HepG2 (cell line): Measurements from ENCODE around the gene ABCC3. TPM values are rescaled to one million over a fixed set of nuclear protein-coding genes. Genes with fewer than 3 reads are reported as not detected.
"Not testable (repeated sequence)": the region's sequence is repeated elsewhere in the genome, so short reads cannot be mapped to it uniquely, and the experiment has no call there.

Experiments used
- ATAC-seq: fragments of 200-7000 bp; cut with Tn5 transposase; 3 replicates; pipeline ENCODE4 v1.9.1; 2020; ENCODE audit warnings: mild to moderate bottlenecking, moderate library complexity
- BruUV-seq: library from RNA; stranded (reverse); fragments of 400-500 nt; replicated peaks from 2 replicates; lab custom pipeline; 2021; lab: Mats Ljungman, UMichigan
- CTCF ChIA-PET: fragments of 300-600 bp; formaldehyde crosslinking; extraction: SDS; loops from one replicate; lab custom pipeline; 2021; ENCODE audit warnings: low total read pairs, inconsistent platforms, low intra/inter-chr PET ratio; lab: Yijun Ruan, JAX
- POLR2A ChIA-PET: fragments of 350-600 bp; sonication (Branson Sonifier 250); formaldehyde crosslinking; loops from one replicate; lab custom pipeline; 2020; ENCODE audit warnings: antibody characterized with exemption, inconsistent platforms; lab: Yijun Ruan, JAX
- DNase-seq: peaks from one replicate; pipeline ENCODE4 v3.0.0-alpha.2; 2015; ENCODE audit warnings: low spot score
- FAIRE-seq: peaks from 3 replicates; lab custom pipeline; 2011; peaks lifted over from hg19 to GRCh38; lab: Jason Lieb, UNC
- H2AFZ ChIP-seq: one replicate; pipeline ENCODE4 v1.6.1; 2011; ENCODE audit warnings: low read length, inconsistent platforms
- H3K27ac ChIP-seq: fragments of 300-600 bp; 3 replicates; pipeline ENCODE4 v1.8.0; 2011; ENCODE audit warnings: mixed run types, mild to moderate bottlenecking, mixed read lengths, low read length, inconsistent platforms; ENCODE audit not compliant: insufficient read depth; ENCODE audit errors: extremely low read length
- H3K27me3 ChIP-seq, 2 experiments: fragments of 200-600 bp in 1 of 2; 2 replicates in 1 of 2; 3 replicates in 1 of 2; pipeline versions ENCODE4 v1.6.0 to v1.8.0; 2011; ENCODE audit warnings: low read length in 2 of 2, mild to moderate bottlenecking in 2 of 2, moderate library complexity in 2 of 2, inconsistent platforms in 1 of 2; ENCODE audit not compliant: insufficient read depth in 2 of 2, control insufficient read depth in 1 of 2
- H3K36me3 ChIP-seq, 2 experiments: fragments of 200-600 bp in 1 of 2; replicated peaks in 1 of 2; 2 replicates in 1 of 2; 3 replicates in 1 of 2; pipeline versions ENCODE4 v1.5.1 to v1.8.0; 2011; ENCODE audit warnings: low read length in 2 of 2, inconsistent platforms in 1 of 2; ENCODE audit not compliant: insufficient read depth in 2 of 2, control insufficient read depth in 1 of 2
- H3K4me1 ChIP-seq: 2 replicates; pipeline ENCODE4 v1.5.1; 2012; ENCODE audit warnings: low read length, inconsistent platforms; ENCODE audit not compliant: insufficient read depth
- H3K4me2 ChIP-seq: 2 replicates; pipeline ENCODE4 v1.6.0; 2011; ENCODE audit warnings: low read depth, low read length, inconsistent platforms
- H3K4me3 ChIP-seq, 3 experiments: fragments of 200-600 bp in 1 of 3; sonication (generic), shearing (Covaris generic) in 1 of 3; replicated peaks in 1 of 3; 2 replicates each; pipeline ENCODE4 v1.5.1; 2011 to 2016; ENCODE audit warnings: low read length in 3 of 3, inconsistent platforms in 2 of 3, low read depth in 2 of 3, mild to moderate bottlenecking in 2 of 3, control low read depth in 1 of 3, mixed read lengths in 1 of 3; ENCODE audit not compliant: insufficient read depth in 1 of 3
- H3K79me2 ChIP-seq: one replicate; pipeline ENCODE4 v1.6.1; 2011; ENCODE audit warnings: low read length, inconsistent platforms; ENCODE audit not compliant: insufficient read depth
- H3K9ac ChIP-seq: 2 replicates; pipeline ENCODE4 v1.6.0; 2011; ENCODE audit warnings: mild to moderate bottlenecking, low read depth, low read length, inconsistent platforms; ENCODE audit not compliant: insufficient read depth
- H3K9me3 ChIP-seq: 2 replicates; pipeline ENCODE4 v1.5.1; 2012; ENCODE audit warnings: mild to moderate bottlenecking, low read length
- H4K20me1 ChIP-seq: 2 replicates; pipeline ENCODE4 v1.6.0; 2011; ENCODE audit warnings: inconsistent platforms, mild to moderate bottlenecking, low read length, moderate library complexity; ENCODE audit not compliant: insufficient read depth
- FOSL2 ChIP-seq: sonication (generic); formaldehyde crosslinking; IDR thresholded peaks from 2 replicates; pipeline ENCODE4 v1.4.0; 2020; ENCODE audit warnings: missing genetic modification reagents
- FOXO4 ChIP-seq: sonication (generic); formaldehyde crosslinking; conservative IDR thresholded peaks from 2 replicates; pipeline ENCODE4 v1.8.1; 2023; ENCODE audit warnings: missing genetic modification reagents
- HES4 ChIP-seq: sonication (generic); formaldehyde crosslinking; IDR thresholded peaks from 2 replicates; pipeline ENCODE4 v1.9.0; 2021; ENCODE audit warnings: mild to moderate bottlenecking, missing genetic modification reagents, borderline replicate concordance
- MAFF ChIP-seq: IDR thresholded peaks from 2 replicates; pipeline ENCODE4 v1.6.1; 2011; ENCODE audit warnings: low read depth, low read length, improper control_type of control experiment
- MAFK ChIP-seq, 2 experiments: IDR thresholded peaks in 1 of 2; conservative IDR thresholded peaks in 1 of 2; 2 replicates each; pipeline ENCODE4 v1.6.1; 2011; ENCODE audit warnings: improper control_type of control experiment in 2 of 2, low read length in 2 of 2
- SKIL ChIP-seq: sonication (generic); formaldehyde crosslinking; IDR thresholded peaks from 2 replicates; pipeline ENCODE4 v1.8.0; 2022; ENCODE audit warnings: missing genetic modification reagents, mild to moderate bottlenecking, moderate library complexity, borderline replicate concordance
- ZNF18 ChIP-seq: sonication (generic); formaldehyde crosslinking; IDR thresholded peaks from 2 replicates; pipeline ENCODE4 v1.8.0; 2022; ENCODE audit warnings: mild to moderate bottlenecking, missing genetic modification reagents; ENCODE audit not compliant: insufficient replicate concordance
- ZNF446 ChIP-seq: sonication (generic); formaldehyde crosslinking; IDR thresholded peaks from 2 replicates; pipeline ENCODE4 v1.5.0; 2020; ENCODE audit warnings: mild to moderate bottlenecking, missing genetic modification reagents
- ZNF567 ChIP-seq: sonication (generic); formaldehyde crosslinking; IDR thresholded peaks from 2 replicates; pipeline ENCODE4 v1.8.1; 2023; ENCODE audit warnings: mild to moderate bottlenecking, missing genetic modification reagents, borderline replicate concordance
- ZSCAN31 ChIP-seq: sonication (generic); formaldehyde crosslinking; IDR thresholded peaks from 2 replicates; pipeline ENCODE4 v1.5.0; 2020; ENCODE audit warnings: low read depth, mild to moderate bottlenecking, missing genetic modification reagents
- WGBS: methylation state at CpG from one replicate; pipeline ENCODE4 v1.1.6; 2017; ENCODE audit warnings: low lambda C conversion rate; 5-methylcytosine and 5-hydroxymethylcytosine counted together
- in situ Hi-C: cut with HindIII; loops from 2 replicates; pipeline ENCODE4 v1.10.0; 2017; ENCODE audit warnings: low pct_unique_long_range_greater_than_20kb; ENCODE audit not compliant: extremely low pct_ligation_motif_present
- intact Hi-C: fragments of 100-400 bp; cut with micrococcal nuclease; formaldehyde crosslinking; loops from one replicate; pipeline ENCODE4 v1.10.0; 2022; ENCODE audit not compliant: unreplicated experiment
- polyA plus RNA-seq, 8 experiments: library from polyadenylated mRNA; depleted of rRNA in 3 of 8; stranded (reverse) in 7 of 8; unstranded in 1 of 8; fragments of >200 nt; fragmentation: Illumina TruSeq in 4 of 8; extraction: Trizol in 4 of 8; gene quantifications; 2 replicates each; pipeline versions ENCODE4 v1.2.1 to v1.2.3, GENCODE V29; 2011 to 2016; ENCODE audit warnings: low read depth in 4 of 8, missing spikeins in 1 of 8, mixed read lengths in 1 of 8; ENCODE audit not compliant: insufficient read depth in 1 of 8
- total RNA-seq, 5 experiments: library from RNA; depleted of rRNA; stranded (reverse); fragments of >200 nt; fragmentation: Illumina TruSeq; extraction: Trizol; gene quantifications; 2 replicates each; pipeline ENCODE4 v1.2.3, GENCODE V29; 2016; ENCODE audit warnings: low read depth in 1 of 5

Gene ABCC3
- total and polyA plus RNA-seq, 2 of the 13 experiments (the other 11 are each of a cell fraction or from before 2014, with no cell fraction given), result 25.2 to 50.7 TPM

GRCh38 chr17:50680543-50681262, 46.0 kb downstream of the ABCC3 start:
- H3K27me3 ChIP-seq, in situ Hi-C loops, H3K27ac ChIP-seq: not testable (repeated sequence)
- peak; percentile 57 for TF ChIP-seq FOSL2 (CRISPR knock-in tag)
- peak; percentile 15 to 46; a peak in 2 of 4 replicates for TF ChIP-seq MAFK (conservative IDR thresholded peaks at IDR 0.05 in 1 of 2, IDR thresholded peaks at IDR 0.05 in 1 of 2; ENCODE audit: low read length in 2 of 2)
- 0 out of 2 replicates have a peak, but pooled peaks have one; percentile 42 for TF ChIP-seq ZNF446 (CRISPR knock-in tag)
- TF ChIP-seq ZNF18, result peak; percentile 40
- TF ChIP-seq SKIL, result 0 out of 2 replicates have a peak, but pooled peaks have one; percentile 16
- TF ChIP-seq ZNF567 (CRISPR knock-in tag), result 0 out of 2 replicates have a peak, but pooled peaks have one; percentile 46
- TF ChIP-seq ZSCAN31 (CRISPR knock-in tag), result peak; percentile 26; the same call in 1 of the 2 replicates
- TF ChIP-seq FOXO4 (CRISPR knock-in tag), result 0 out of 2 replicates have a peak, but pooled peaks have one; percentile 32
- TF ChIP-seq MAFF, result peak; percentile 3; the same call in 1 of the 2 replicates
- TF ChIP-seq HES4 (CRISPR knock-in tag), result 0 out of 2 replicates have a peak, but pooled peaks have one; percentile 37
- TF ChIP-seq, all 625 proteins: peak for 10; not testable (repeated sequence) for 615
- not testable (repeated sequence) for BruUV-seq, DNase-seq, H3K9ac ChIP-seq, H3K4me3 ChIP-seq, H3K9me3 ChIP-seq, H4K20me1 ChIP-seq, H2AFZ ChIP-seq, FAIRE-seq, ATAC-seq, H3K4me2 ChIP-seq, H3K36me3 ChIP-seq, H3K79me2 ChIP-seq
- H3K4me1 ChIP-seq, result peaks cover 80% of the 10 kb centered on the region
- intact Hi-C loops, result loop anchor here (2.0 kb wide), 1 partner anchor 14 kb away; no protein-coding TSS in a partner anchor
- CTCF ChIA-PET, result interaction anchor here (1.2 to 1.6 kb wide), 4 partner anchors 14 to 134 kb away, joined by 3 to 18 read pairs (median 6); partner anchors contain the start of gene SPATA20
- 89% methylated on average over 12 of the region's 12 CpGs for WGBS
- POLR2A ChIA-PET, result interaction anchor here (1.0 to 21.3 kb wide), 4 partner anchors 10 to 48 kb away, joined by 3 to 839 read pairs (median 16); partner anchors contain the start of gene ABCC3
